ENCODE results near the gene UGT1A1.
A peak's percentile ranks its signal among the peaks of the same experiment; 100 is the strongest.
"Not testable (repeated sequence)": the region's sequence is repeated elsewhere in the genome, so short reads cannot be mapped to it uniquely, and the experiment has no call there.

UGT1A1 gene

GRCh38 chr2:233760043-233760442, at the start of gene UGT1A1:
Gene UGT1A1 (plus strand): TSS chr2:233760270. CDS start chr2:233760288, 18 bp downstream.
- H3K27ac ChIP-seq = no peak within 1 kb of the TSS
- no peak for DNase-seq (ENCODE audit: low read depth, low spot score)

- DNase-seq (ENCODE audit: low read depth, low spot score) = peak; percentile 24
- H3K27ac ChIP-seq = no peak overlapping the region
Observed at GRCh38 chr2:233711312-233712008, 48.6 kb upstream of the UGT1A1 start.

- no peak for DNase-seq (ENCODE audit: low read depth, low spot score)
- no peak within 1 kb of the TSS for H3K27ac ChIP-seq
Observed at GRCh38 chr2:233712611-233713261, 47.3 kb upstream of the UGT1A1 start, which contains the start of gene UGT1A5. Gene UGT1A5 (plus strand): TSS chr2:233712907. CDS start chr2:233712992, 85 bp downstream.

- H3K27ac ChIP-seq = no peak overlapping the region
- DNase-seq (ENCODE audit: low read depth, low spot score) = no peak
Observed at GRCh38 chr2:233713262-233713615, 46.8 kb upstream of the UGT1A1 start.

GRCh38 chr2:233714121-233714520, 45.9 kb upstream of the UGT1A1 start:
- H3K27ac ChIP-seq = no peak overlapping the region
- DNase-seq (ENCODE audit: low read depth, low spot score) = no peak

GRCh38 chr2:233718552-233718951, 41.5 kb upstream of the UGT1A1 start, which contains the start of gene UGT1A4:
Gene UGT1A4 (plus strand): TSS chr2:233718736. CDS start chr2:233718821, 85 bp downstream.
- H3K27ac ChIP-seq = no peak within 1 kb of the TSS
- no peak for DNase-seq (ENCODE audit: low read depth, low spot score)

GRCh38 chr2:233728723-233729301, 31.3 kb upstream of the UGT1A1 start, which contains the start of gene UGT1A3:
Gene UGT1A3 (plus strand): TSS chr2:233729042. CDS start chr2:233729127, 85 bp downstream.
- no peak within 1 kb of the TSS for H3K27ac ChIP-seq
- no peak for DNase-seq (ENCODE audit: low read depth, low spot score)

- not testable (repeated sequence) for H3K27ac ChIP-seq; DNase-seq (ENCODE audit: low read depth, low spot score)
Observed at GRCh38 chr2:233736868-233737653, 23.0 kb upstream of the UGT1A1 start.

- no peak for DNase-seq (ENCODE audit: low read depth, low spot score)
Observed at GRCh38 chr2:233740870-233741269, 19.2 kb upstream of the UGT1A1 start.

GRCh38 chr2:233743464-233744259, 16.4 kb upstream of the UGT1A1 start:
- H3K27ac ChIP-seq = no peak overlapping the region
- DNase-seq (ENCODE audit: low read depth, low spot score) = no peak

More at GRCh38 chr2:233740870-233741269, 19.2 kb upstream of the UGT1A1 start:
- H3K27ac ChIP-seq = no peak overlapping the region

GRCh38 chr2:233745073-233745755, 14.9 kb upstream of the UGT1A1 start:
- DNase-seq (ENCODE audit: low read depth, low spot score) = no peak

GRCh38 chr2:233745838-233746237, 14.2 kb upstream of the UGT1A1 start:
- DNase-seq (ENCODE audit: low read depth, low spot score) = not testable (repeated sequence)

More at GRCh38 chr2:233745073-233745755, 14.9 kb upstream of the UGT1A1 start:
- H3K27ac ChIP-seq = no peak overlapping the region

GRCh38 chr2:233746475-233747282, 13.4 kb upstream of the UGT1A1 start:
- no peak for DNase-seq (ENCODE audit: low read depth, low spot score)

More at GRCh38 chr2:233745838-233746237, 14.2 kb upstream of the UGT1A1 start:
- not testable (repeated sequence) for H3K27ac ChIP-seq

GRCh38 chr2:233747283-233747544, 12.9 kb upstream of the UGT1A1 start:
- no peak for DNase-seq (ENCODE audit: low read depth, low spot score)

More at GRCh38 chr2:233746475-233747282, 13.4 kb upstream of the UGT1A1 start:
- H3K27ac ChIP-seq = no peak overlapping the region

GRCh38 chr2:233750689-233751088, 9.4 kb upstream of the UGT1A1 start:
- H3K27ac ChIP-seq = not testable (repeated sequence)

More at GRCh38 chr2:233747283-233747544, 12.9 kb upstream of the UGT1A1 start:
- H3K27ac ChIP-seq = no peak overlapping the region

GRCh38 chr2:233751212-233752009, 8.7 kb upstream of the UGT1A1 start:
- H3K27ac ChIP-seq; DNase-seq (ENCODE audit: low read depth, low spot score): not testable (repeated sequence)

More at GRCh38 chr2:233750689-233751088, 9.4 kb upstream of the UGT1A1 start:
- DNase-seq (ENCODE audit: low read depth, low spot score) = not testable (repeated sequence)

- no peak overlapping the region for H3K27ac ChIP-seq
- DNase-seq (ENCODE audit: low read depth, low spot score) = no peak
Observed at GRCh38 chr2:233754872-233755611, 5.0 kb upstream of the UGT1A1 start.
